Myocyte (in vitro differentiated cells): ENCODE results near the gene SSTR5. TPM values are rescaled to one million over a fixed set of nuclear protein-coding genes. Genes with fewer than 3 reads are reported as not detected.
"Not testable (repeated sequence)": the region's sequence is repeated elsewhere in the genome, so short reads cannot be mapped to it uniquely, and the experiment has no call there.

Source experiments
- DNase-seq: peaks from one replicate; pipeline ENCODE4 v3.0.0-alpha.2; 2012; ENCODE audit warnings: low read depth
- total RNA-seq: library from RNA; depleted of rRNA; stranded (reverse); fragments of >200 nt; gene quantifications from 2 replicates; pipeline ENCODE4 v1.2.3, GENCODE V29; 2014

Gene SSTR5
- total RNA-seq, 1 donor from 2014 or later, result 0.29 TPM

DNA sequence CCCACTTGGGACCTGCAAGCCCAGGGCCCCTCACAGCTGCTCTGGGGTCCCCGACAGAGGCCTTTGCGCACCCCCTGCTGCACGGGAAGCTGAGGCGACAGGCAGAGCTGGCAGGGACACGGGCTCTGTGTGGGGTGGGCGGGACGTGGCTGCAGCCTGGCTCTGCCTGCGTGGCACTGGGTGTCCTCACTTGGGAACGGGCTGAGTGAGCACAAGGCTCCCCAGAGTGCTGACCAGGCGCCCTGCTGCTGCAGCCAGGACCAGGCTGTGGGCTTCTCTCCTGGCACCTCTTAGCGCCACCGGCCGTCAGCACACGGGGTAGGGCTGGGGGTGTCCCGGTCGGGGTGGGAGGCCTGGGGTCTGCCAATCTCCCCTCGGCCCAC lies 16.9 kb downstream of the SSTR5 start:
- no peak for DNase-seq

DNA sequence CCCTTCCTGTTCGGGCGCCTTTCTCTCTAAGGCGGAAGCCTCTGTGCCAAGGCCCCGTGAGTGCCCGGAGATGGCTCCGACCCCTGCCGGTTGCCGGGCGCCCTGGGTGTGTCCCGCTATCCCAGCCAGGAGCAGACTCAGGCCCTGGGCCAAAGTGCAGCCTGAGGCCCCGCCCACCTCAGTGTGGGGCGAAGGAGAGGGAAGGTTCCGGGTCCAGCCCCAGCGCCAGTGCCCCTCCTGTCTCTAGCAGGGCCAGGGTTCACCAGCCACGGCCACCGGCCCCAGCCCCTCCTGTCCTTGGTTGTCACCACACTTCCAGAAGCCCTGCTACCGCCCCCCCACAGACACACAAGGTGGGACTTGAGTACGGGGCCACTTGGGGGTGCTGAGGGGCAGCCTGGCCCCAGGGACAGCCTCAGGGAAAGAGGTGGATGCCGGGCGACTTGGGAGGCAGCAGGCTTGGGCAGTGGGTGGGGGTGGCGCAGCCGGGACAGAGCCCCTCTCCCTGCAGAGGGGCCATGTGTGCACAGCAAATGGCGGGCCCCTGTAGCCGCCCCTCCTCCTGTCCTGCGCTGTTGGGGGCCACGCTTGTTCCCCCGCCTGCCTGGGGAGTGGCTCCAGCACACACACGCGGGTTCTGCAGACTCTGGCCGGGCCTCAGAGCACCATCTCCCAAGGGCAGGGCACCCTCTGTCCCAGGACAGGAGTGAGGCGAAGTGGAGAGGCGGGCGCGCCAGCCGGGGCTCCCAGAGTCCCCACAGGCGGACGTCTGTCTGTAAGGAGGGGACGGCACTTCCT lies 17.5 kb downstream of the SSTR5 start:
- no peak for DNase-seq

DNA sequence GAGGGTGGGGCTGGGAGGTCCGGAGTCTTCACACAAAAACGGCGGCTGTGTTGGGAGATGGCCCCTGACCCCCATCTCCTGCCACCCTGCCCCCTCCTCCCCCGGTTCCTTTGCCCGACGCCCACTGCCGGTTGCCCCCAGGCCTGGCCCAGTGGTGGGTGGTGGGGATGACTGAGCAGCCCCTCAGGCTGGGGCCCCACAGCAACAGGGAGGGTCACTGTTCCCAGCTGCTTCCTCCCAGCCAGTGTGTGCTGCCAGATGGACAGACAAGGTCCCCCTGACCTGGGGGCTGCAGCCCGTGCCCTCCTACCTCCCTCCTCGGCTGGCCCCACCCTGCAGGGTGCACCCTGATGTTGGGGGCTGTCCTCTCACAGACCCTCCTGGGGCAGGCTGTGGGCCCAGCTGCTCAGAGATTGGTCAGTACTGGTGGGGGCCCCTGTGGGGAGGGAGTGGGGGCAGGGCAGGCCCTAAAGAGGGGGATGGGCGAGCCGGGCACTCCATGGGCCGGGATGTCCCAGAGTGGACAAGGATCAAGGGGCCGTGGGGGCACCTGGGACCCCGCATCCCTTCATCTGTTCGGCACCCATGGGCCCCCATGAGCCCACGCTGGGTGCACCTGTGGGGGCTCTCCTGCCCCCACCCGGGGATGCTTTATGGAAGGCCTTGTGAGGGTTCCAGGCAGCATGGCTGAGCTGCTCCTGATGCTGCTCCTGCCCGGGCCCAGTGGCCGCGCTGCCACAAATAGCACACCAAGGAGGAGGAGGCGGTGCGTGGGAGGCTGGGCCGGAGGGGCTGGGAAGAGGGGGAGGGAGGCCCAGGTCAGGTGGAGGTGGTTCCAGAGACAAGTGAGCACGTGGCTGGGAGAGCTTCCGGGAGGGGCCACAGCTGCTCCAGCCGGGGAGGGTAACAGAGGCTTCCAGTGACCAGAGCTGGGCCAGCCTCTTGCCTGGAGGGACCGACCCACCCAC lies 18.4 kb downstream of the SSTR5 start:
- DNase-seq, result no peak

DNA sequence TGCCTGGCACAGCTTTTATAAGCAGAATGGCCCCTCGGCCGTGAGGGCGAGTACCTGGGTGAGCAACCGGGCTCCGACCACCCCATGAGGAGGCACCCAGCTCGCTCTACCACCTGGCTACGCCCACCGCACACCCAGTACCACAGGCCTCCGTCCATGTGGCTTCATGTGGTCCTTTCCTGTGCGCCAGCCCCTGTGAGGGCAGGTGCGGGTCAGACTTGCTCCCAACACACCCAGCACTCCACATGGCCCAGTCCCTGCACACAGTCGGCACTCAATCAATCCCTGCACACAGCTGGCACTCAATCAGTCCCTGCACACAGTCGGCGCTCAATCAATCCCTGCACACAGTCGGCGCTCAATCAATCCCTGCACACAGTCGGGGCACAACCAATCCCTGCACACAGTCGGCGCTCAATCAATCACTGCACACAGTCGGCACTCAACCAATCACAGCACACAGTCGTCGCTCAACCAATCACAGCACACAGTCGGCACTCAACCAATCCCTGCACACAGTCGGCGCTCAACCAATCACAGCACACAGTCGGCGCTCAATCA lies 19.5 kb downstream of the SSTR5 start:
- no peak for DNase-seq

DNA sequence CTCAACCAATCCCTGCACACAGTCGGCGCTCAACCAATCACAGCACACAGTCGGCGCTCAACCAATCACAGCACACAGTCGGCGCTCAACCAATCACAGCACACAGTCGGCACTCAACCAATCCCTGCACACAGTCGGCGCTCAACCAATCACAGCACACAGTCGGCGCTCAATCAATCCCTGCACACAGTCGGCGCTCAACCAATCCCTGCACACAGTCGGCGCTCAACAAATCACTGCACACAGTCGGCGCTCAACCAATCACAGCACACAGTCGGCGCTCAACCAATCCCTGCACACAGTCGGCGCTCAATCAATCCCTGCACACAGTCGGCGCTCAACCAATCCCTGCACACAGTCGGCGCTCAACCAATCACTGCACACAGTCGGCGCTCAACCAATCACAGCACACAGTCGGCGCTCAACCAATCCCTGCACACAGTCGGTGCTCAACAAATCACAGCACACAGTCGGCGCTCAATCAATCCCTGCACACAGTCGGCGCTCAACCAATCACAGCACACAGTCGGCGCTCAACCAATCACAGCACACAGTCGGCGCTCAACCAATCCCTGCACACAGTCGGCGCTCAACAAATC lies 20.2 kb downstream of the SSTR5 start:
- not testable (repeated sequence) for DNase-seq

DNA sequence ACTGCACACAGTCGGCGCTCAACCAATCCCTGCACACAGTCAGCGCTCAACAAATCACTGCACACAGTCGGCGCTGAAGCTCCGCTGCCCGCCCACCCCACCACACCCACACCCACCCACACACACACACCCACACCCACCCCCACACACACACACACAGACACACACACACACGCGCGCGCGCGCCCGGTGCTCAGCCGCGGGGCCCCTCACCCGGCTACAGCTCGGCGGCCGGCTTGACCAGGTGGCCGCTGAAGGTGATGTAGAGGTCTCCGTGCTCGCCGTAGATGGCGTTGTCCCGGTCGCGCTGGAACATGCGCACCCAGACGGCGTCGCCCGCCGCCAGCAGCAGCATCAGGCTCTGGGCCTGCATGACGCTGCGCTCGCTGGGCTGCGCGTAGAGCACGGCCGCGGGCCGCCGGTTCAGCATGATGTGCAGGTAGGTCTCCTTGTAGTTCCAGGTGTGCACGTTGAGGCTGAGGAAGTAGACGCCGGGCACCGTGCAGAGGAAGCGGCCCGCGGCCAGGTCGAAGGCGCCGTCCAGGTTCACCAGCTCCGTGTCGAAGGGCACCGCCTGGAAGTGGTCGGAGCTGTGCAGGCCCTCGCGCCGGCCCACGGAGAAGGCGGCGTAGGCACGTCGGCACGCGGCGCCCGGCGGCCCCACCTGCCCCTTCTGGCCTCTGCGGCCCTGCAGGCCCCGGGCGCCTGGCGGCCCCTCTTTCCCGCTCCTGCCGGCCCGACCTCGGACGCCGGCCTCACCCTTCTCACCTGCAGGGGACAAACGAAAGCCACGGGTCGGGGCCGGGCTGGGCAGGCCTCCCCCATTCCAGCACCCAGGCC lies 21.0 kb downstream of the SSTR5 start:
- no peak for DNase-seq

DNA sequence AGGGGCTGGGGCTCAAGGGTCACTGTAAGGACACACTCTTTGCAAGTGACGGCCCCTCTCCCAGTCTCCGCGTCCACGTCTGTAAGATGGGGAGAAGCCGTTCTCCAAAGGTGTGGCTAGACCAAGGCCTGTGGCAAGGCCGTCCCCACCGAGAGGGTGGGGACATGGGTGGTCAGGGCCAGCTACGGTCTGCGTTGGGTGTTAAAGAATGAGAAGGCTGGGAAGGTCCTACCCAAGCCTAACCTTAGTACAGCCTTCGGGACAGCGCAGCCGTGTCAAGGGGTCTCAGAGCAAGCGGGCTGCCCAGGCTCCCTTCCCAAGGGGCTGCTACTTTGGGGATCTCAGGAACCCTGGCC lies 21.6 kb downstream of the SSTR5 start:
- no peak for DNase-seq

DNA sequence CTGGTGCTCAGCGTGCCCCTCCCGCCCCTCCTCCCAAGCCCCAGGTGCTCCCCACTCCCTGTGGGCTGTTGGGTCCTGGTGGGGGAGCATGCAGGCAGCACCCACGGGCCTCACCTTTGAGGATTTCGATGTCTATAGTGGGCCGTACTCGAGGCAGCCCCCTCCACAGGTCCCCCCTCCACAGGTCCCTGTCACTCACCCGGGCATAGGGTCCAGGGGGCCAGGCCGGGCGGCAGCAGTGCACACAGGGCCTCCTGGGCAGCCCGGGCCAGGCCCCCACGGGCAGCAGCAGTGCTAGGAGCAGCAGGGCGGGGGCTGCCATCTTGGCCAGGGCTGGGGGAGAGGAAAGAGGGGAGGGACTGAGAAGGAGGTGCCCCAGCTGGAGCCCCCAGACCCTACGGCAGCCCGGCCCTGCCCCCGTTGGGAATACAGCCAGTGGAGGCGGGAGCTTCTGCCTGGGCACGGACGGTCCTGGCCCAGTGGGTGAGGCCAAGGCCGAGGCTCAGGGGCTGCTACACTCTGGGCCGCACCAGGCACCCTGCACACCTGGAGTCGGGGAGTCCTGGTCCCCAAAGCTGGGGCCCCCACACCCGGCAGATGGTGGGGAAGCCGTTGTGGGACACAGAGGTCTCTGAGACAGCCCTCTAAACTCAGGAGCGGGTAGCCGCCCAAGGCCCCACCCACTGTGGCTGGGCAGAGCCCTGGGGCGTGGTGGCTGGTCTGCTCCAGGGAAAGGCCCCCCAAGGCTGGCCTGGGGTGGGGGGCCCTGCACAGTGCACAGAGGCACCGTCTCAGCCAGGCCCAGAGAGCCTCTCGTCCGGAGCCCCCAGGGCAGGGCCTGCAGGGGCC lies 22.3 kb downstream of the SSTR5 start:
- no peak for DNase-seq

DNA sequence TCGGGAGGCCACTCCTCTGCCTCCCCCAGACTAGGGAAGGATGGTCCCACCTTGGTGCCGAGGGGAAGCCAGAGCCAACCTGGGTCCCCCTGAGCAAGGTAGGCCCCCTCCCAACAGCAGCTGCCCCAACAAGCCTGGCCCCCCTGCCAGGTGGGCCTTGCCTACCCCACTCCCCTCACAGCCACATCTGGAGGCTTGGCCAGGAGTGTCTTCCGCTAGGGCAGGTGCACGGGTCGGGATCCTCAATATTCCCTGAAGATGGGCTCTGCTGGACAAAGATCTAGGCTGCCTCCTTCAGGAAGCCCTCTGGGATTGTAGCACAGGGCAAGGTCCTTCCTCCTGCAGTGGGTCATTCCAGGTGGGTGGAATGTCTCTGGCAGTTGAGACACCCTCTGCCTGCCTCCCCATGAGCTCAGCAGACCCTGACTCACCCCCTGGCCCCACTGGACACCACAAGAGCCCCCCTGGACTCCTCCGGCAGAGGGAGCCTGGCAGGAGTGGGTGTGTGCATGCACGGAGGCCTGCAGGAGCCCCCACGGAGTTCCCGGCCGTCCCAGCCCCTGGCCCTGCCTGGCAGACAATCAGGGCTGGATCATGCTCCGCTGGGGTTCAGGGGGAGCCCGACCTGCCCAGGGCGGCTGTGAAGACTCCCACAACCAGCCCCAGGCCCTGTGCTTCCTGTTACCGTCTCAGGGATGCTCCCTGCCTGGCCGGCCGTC lies 23.1 kb downstream of the SSTR5 start:
- no peak for DNase-seq

DNA sequence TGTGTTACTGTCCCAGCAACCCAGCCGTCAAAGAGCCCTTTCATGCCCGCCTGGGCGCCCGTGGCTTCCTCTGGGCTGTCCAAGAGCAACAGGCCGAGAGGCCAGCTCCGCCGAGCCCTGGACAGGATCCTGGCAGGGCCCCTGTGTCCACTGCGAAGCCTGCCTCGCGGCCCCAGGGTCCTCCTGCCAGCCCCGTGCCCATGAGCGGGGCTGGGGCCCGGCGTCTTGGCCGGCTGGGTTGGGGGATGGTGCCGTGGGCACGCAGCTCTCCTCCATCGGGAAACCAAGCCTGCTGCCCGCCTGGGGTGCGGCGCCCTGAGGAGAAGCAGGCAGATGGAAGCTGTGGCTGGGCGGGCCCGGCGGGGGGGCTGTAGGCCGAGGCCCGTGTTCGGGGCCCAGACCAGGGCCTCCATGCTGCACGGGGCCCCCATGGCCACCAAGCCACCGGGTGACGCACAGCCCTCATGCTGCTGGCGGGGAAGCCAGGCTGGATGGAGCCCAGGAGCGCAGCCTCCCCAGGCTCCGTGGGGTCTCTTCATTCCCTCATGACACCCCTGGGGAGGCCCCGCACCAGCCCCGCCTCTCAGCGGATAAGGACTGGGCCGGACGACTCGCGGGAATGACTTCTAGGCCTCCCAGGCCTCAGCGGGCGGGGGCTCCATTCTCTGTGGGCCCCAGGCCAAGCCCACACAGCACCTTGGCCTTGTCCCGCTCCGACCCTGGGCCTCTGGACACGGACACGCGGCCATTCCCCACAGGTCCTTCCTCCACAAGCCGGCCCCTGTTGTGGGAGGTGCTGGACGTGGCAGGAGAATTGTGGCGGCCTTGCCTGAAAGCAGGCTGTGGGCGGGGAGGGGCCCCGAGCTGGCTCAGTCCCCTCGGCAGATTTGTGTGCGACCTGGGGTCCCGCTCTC lies 23.9 kb downstream of the SSTR5 start, which contains the start of gene C1QTNF8:
C1QTNF8 (minus strand) TSS at position 76 of the 914 bp plus-strand sequence. CDS start 1,322 bp downstream, outside the sequence.
- no peak for DNase-seq

DNA sequence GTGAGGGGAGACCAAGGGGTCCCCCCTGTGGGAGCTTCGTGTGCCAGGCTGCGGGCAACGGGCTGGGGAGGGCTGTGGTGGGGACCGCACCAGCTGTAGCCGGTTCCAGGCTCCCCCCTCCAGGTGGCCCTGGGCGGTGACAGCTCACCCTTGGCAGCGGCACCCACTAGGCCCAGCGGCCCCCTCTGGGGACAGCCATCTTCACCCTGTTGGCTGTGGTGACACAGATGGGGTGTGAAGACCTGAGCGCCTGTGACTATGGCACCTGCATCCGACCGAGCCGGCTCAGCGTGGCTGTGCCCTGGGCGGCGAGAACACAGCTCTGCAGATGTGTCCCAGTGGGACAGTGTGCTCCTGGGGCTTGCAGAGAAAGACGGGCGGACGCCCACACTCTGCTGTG lies 24.6 kb downstream of the SSTR5 start:
- DNase-seq, result no peak

DNA sequence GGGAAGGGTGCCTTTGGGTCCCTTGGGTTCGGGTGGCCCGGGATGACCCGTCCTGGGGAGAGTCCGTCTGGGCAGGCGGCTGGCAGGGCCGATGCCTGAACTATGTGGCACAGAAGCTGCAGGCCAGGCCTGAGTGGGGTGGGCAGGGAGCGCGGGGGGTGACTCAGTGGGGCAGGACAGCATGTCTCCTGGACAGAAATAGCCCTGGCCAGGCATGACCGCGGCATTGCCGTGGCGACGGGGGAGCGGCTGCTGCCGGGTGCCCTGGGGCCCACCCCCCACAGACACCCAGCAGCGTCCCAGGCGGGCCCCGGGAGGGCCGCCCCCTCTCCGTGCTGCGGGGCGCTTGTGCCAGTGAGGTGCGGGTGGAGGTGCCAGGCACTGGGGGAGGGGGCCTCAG lies 25.3 kb downstream of the SSTR5 start:
- peak; percentile 92 for DNase-seq

DNA sequence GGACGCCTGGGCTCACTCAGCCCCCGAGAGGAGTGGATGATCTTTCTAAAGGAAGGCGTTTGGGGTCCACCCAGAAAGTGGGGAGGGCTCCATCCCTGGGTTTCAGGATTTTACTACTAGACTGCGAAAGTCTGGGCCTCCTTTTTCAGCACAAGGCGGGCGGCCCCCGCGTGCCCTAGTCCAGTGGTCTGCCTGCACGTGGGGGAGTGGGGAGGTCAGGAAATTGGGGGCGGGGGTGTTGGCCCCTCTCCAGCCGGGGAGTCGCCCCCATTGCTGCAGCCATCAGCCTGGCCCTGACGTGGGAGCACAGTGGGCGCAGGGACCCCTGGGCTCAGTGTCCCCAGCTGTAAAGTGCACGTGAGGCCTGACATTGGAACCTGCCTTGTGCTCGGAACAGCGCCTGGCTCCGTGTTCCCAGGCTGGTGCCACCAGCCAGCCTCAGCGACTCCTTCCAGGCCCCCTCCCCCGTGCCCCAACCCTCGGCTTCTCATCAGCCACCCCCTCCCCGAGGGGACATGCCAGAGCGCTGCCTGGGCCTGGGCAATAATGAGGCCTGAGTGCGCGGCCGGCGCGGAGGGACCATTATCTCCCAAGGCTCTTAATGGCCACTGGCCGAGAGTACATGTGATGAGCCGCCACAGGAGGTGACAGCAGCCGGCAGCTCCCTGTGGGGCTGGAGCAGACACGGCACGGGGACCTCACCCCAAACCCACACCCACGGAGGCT lies 25.9 kb downstream of the SSTR5 start:
- no peak for DNase-seq

DNA sequence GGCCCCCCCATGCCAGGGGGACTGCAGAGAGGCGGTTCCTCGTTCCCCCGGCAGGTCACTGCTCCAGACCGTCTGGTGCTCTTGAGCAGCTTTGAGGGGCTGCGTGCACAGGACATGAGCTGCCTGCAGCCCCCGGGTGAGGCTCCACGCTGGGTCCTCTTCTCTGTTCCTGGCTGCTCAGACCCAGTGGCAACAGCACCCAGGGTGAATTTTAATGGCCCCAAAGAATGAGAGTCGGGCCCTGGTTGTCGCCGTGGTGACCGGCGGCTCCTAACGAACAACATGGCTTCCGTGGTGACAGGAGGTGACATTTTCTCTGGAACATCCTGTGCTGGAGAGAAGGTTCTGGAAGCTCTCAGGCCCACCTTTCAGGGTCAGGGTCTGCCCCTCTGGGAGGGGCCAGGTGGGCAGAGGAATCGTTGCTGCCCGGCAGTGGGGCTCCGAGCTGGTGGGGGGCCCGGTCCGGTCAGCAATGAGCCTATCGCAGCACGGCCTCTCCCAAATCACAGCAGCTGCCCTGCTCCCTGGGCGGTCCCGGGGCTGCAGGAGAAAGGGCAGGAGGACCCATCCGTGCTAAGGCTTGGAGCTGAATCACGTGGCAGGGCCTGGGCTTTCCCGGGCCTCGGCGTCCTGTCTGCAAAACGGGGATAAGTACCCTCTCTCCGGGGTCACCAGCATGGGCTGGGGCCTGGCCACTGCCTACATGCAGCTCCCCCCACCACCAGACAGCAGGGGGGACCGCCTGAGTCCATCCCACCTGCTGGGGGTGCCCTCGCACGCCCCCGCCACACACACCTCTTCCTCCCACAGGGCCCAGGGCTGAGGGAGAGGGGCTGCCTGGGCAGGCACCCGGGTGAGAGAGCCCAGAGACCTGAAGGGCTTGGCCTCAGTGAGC lies 26.9 kb downstream of the SSTR5 start:
- DNase-seq, result no peak

DNA sequence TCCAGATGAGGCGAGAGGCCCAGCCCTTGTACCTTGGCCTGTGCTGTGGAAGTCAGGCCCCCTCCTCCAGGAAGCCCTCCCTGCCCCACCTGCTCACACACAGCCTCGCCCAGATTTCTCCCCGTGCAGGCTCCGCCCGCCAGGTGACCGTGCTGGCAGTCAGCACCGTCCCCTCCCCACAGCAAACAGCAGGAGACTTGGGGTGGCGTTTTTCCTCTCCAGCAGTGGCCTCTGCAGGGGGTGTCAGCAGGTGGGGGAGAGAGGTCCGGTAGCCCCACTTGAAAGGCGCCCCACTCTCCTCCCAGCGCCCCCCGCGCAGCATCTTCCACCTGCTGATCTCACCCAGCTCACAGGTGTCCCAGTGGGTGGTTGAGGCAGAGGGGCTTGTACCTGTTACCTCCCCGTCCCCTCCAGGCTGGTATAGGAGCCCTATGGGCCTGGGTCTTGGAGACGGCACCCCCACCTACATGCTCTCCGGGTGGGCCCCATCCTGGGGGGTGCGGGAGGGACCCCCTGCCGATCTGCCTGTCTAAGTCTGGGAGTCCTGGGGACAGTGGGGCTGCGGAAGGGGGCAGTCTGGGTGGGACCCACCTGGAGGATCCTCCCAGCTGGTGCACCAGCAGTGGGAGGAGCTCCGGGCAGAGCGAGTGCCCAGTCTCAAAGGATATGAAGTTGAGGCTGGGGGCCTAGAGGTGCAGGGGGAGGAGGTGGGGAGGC lies 27.7 kb downstream of the SSTR5 start:
- no peak for DNase-seq
